HFF-Myc (cell line): ENCODE measurements around the gene PROX2.

Experiments
- DNase-seq: peaks from one replicate; pipeline ENCODE4 v3.0.0-alpha.2; 2011; ENCODE audit warnings: low read depth; ENCODE audit errors: extremely low read depth
- H3K4me3 ChIP-seq: replicated peaks from 2 replicates; pipeline ENCODE4 v1.5.1; 2011; ENCODE audit warnings: low read depth, mild to moderate bottlenecking, control low read depth, low read length
- CTCF ChIP-seq: IDR thresholded peaks from 2 replicates; pipeline ENCODE4 v1.5.1; 2012; ENCODE audit warnings: mild to moderate bottlenecking, low read depth, low read length, control low read depth; ENCODE audit errors: missing control alignments

The PROX2 gene

GRCh38 chr14:74860899-74861733 lies 14.8 kb downstream of the PROX2 start:
- TF ChIP-seq CTCF = peak; percentile 92
- no peak overlapping the region for H3K4me3 ChIP-seq
- DNase-seq = no peak

GRCh38 chr14:74859757-74860552 lies 16.0 kb downstream of the PROX2 start:
- H3K4me3 ChIP-seq = no peak overlapping the region
- no peak for DNase-seq
- TF ChIP-seq CTCF = no peak

- H3K4me3 ChIP-seq = no peak overlapping the region
- TF ChIP-seq CTCF = no peak
- no peak for DNase-seq
These were observed 17.9 kb downstream of the PROX2 start for GRCh38 chr14:74858022-74858421.

GRCh38 chr14:74856366-74856765 lies 19.6 kb downstream of the PROX2 start:
- no peak overlapping the region for H3K4me3 ChIP-seq
- no peak for TF ChIP-seq CTCF

GRCh38 chr14:74855945-74856344 lies 20.0 kb downstream of the PROX2 start:
- DNase-seq = no peak
- TF ChIP-seq CTCF = no peak
- no peak overlapping the region for H3K4me3 ChIP-seq

More at GRCh38 chr14:74856366-74856765, 19.6 kb downstream of the PROX2 start:
- DNase-seq = no peak

- H3K4me3 ChIP-seq = no peak overlapping the region
- DNase-seq = no peak
- no peak for TF ChIP-seq CTCF
These were observed 20.9 kb downstream of the PROX2 start for GRCh38 chr14:74855021-74855420.
